ENCODE measurements around the gene PLEKHA7. TPM values are rescaled to one million over a fixed set of nuclear protein-coding genes. Genes with fewer than 3 reads are reported as not detected.

Gene PLEKHA7
- total RNA-seq, 6 experiments from 2014 or later = 12.7 to 26.7 (median 21.5) TPM

DNA sequence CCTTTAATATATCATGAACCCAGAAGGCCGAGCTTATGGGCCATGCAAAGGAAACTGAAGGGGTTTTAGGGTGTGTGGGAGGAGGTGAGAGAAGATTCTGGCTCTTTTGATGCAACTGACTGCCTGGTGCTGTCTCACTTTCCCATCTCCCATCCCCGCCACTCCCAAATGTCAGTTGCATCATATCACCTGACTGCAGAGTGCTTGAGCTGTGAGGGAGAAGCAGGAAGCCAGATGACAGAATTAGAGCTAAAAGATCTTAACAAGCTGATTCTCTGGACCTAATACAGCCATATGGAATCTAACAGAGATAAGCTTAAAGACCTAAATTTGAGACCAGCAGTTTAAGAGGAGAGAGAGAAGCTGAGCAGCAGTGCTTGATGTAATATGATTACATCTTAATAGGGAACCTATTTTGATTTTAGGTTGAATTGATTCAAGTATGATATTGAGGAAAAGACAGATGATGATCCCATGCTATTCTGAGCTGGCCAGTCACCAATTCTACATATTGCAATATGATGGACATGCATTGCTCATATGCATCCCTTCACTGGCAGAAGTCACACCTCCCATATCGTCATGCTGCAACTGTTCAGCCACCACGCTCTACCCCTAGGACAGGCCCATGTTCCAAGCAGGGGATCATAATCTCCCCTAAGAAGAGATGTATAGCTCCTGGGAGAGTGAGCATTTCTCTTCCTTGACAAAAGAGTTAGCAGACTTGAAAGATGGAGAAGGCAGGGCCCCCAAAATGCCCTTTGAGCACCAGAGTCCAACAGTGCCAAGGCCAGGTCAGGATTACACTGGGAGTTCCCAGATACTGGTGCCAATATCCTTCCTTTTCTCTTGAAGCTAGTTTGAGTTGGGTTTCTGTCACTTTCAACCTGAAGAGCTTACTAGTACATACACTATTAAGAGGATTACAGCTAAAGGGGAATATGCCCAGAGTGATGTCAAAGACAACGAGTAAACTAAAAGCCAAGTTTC is 44.9 kb downstream of the PLEKHA7 start:
- 72% methylated on average over 5 of the region's 5 CpGs for WGBS (ENCODE audit: insufficient coverage, low coverage, low lambda C conversion rate, missing lambda C conversion rate)
- H3K9me3 ChIP-seq = no peaks in the 10 kb centered on the region
- TF ChIP-seq POLR2A (IDR thresholded peaks at IDR 0.05) = no peak
- TF ChIP-seq, protein P1, sequence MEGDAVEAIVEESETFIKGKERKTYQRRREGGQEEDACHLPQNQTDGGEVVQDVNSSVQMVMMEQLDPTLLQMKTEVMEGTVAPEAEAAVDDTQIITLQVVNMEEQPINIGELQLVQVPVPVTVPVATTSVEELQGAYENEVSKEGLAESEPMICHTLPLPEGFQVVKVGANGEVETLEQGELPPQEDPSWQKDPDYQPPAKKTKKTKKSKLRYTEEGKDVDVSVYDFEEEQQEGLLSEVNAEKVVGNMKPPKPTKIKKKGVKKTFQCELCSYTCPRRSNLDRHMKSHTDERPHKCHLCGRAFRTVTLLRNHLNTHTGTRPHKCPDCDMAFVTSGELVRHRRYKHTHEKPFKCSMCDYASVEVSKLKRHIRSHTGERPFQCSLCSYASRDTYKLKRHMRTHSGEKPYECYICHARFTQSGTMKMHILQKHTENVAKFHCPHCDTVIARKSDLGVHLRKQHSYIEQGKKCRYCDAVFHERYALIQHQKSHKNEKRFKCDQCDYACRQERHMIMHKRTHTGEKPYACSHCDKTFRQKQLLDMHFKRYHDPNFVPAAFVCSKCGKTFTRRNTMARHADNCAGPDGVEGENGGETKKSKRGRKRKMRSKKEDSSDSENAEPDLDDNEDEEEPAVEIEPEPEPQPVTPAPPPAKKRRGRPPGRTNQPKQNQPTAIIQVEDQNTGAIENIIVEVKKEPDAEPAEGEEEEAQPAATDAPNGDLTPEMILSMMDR (IDR thresholded peaks at IDR 0.05) = no peak
- H3K36me3 ChIP-seq = no peaks in the 10 kb centered on the region
- H3K27ac ChIP-seq = no peak overlapping the region
- no peaks in the 10 kb centered on the region for H3K27me3 ChIP-seq
- intact Hi-C loops (cut with DNase I) = no loop called here
- no peak for DNase-seq
- no peak overlapping the region for H3K4me3 ChIP-seq
- ATAC-seq = peak in 3 of 4 donors; percentile 7 to 60 (median 30)
- peaks cover 0 to 25% (median 9%) of the 10 kb centered on the region in 4 donors for H3K4me1 ChIP-seq

DNA sequence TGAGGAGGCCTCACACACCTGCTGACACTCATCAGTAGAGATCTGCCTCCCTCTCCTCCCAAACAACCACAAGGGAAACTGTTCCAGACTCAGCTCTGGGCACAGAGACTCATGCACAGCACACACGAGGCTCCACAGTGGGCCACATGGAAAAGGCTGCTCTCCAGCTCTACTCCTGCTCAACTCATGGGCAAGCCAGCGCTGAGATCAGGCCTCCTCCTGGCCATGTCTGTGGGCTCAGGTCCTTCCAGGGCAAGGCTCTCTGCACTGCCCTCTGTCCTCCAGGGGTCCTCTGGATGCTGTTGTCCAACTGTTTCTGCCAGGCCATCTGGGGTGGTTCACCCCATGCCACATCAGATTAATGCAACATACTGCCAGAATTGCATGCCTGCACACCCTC is 46.0 kb downstream of the PLEKHA7 start:
- WGBS (ENCODE audit: insufficient coverage, low coverage, low lambda C conversion rate, missing lambda C conversion rate) = no CpG with 5 or more reads among the region's 2 CpGs
- H3K36me3 ChIP-seq = no peaks in the 10 kb centered on the region
- H3K27me3 ChIP-seq = no peaks in the 10 kb centered on the region
- intact Hi-C loops (cut with DNase I) = no loop called here
- ATAC-seq = peak in 1 of 4 donors; percentile 18
- TF ChIP-seq, protein P1 (IDR thresholded peaks at IDR 0.05) = no peak
- no peak for TF ChIP-seq POLR2A (IDR thresholded peaks at IDR 0.05)
- H3K4me1 ChIP-seq = peaks cover 0 to 25% (median 9%) of the 10 kb centered on the region in 4 donors
- no peaks in the 10 kb centered on the region for H3K9me3 ChIP-seq
- no peak overlapping the region for H3K4me3 ChIP-seq
- H3K27ac ChIP-seq = no peak overlapping the region
- no peak for DNase-seq

DNA sequence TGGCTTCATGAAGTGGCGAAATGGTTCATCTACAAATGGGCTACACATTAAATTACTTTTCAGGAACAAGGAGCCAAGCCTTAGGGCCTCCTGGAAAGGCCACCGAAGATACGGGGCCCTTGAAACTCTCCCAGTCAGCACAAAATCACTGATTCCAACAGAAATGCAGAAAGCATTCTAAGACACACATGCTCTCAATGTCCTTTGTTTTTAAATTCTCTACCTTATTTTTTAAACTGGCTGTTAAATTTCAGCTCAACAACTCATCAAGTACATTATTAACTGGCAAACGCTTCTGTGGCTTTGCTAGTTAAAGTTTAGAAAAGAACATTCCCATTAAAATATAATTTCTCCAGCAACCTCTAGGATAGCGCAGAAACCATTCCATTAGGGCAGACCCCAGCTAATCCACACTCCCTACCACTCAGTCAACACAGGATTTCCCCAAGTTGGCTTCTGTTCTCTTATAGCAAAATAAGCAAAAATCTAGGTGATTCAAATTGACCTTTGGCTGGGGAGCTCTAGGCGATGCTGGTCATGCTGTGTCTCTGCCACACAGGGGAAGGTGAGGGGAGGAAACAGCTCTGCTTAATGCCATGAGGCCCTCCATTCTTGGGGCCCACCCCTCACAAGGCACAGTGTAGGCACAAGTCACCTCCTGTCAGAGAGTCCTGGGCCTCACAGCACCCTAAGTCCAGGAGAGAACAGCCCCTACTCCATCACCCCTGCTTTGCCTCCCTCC is 47.1 kb downstream of the PLEKHA7 start:
- Histone ChIP-seq H3K9me3 (no peaks in the 10 kb centered on the region), H3K36me3 (no peaks in the 10 kb centered on the region), H3K27ac (no peak overlapping the region), H3K4me3 (no peak overlapping the region), H3K4me1 (peaks cover 0 to 25% (median 9%) of the 10 kb centered on the region in 4 donors), H3K27me3 (no peaks in the 10 kb centered on the region)
- TF ChIP-seq, protein P1 (IDR thresholded peaks at IDR 0.05) = no peak
- no peak for TF ChIP-seq POLR2A (IDR thresholded peaks at IDR 0.05)
- WGBS (ENCODE audit: insufficient coverage, low coverage, low lambda C conversion rate, missing lambda C conversion rate) = 68% methylated on average over 5 of the region's 6 CpGs
- ATAC-seq = peak; percentile 70 to 81 (median 74)
- intact Hi-C loops (cut with DNase I) = no loop called here
- no peak for DNase-seq

DNA sequence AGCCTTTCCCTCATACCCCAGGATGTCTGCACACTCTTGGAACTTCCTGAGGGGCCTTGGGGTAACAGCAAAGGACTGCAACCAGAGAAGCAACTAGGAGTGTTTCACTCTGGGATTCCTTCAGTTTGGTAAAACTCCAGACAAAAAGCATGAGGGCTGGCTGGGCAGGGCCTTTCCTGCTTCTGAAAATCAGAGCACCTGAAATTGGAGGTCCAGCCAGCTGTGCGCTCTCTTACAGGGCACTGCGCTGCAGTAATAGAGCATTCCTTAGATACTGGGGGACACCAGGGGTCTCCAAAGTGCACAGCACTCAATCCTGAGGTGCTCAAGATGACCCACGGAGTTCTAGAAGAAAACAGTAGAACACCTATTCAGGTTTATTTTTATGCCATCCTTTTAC is 49.7 kb downstream of the PLEKHA7 start:
- Histone ChIP-seq H3K27me3 (no peaks in the 10 kb centered on the region), H3K4me3 (no peak overlapping the region), H3K36me3 (no peaks in the 10 kb centered on the region), H3K27ac (no peak overlapping the region), H3K9me3 (no peaks in the 10 kb centered on the region), H3K4me1 (peaks cover 0 to 16% (median 9%) of the 10 kb centered on the region in 4 donors)
- ATAC-seq (no peak), DNase-seq (no peak)
- WGBS (ENCODE audit: insufficient coverage, low coverage, low lambda C conversion rate, missing lambda C conversion rate) = no CpG with 5 or more reads among the region's 3 CpGs
- intact Hi-C loops (cut with DNase I) = no loop called here
- TF ChIP-seq, protein P1 (IDR thresholded peaks at IDR 0.05) = no peak
- no peak for TF ChIP-seq POLR2A (IDR thresholded peaks at IDR 0.05)

Data from right lobe of liver (tissue), 6 donors.